ENCODE measurements around the gene CERKL. TPM values are rescaled to one million over a fixed set of nuclear protein-coding genes. Genes with fewer than 3 reads are reported as not detected.

CERKL gene
- total RNA-seq, 8 experiments from 2014 or later, result 0.38 to 8.3 (median 2.8) TPM

DNA sequence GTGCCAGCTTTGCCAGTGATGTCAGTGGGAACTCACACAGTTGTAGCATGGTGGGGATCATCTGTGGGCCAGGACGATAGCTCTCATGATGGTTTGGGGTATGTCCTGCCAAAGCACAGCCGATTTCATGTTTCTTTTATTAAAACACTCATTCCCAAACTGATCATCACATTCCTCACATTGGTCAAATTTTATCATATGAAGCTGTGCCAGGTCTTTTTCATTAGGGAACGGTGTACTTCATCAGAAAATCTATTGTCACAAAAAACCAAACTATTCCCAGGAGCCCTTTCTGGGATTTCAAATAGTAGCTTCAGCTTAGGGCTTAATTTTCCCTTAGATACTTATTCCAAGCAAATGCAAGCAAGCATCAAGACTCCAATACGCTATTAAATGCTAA is 157.7 kb downstream of the CERKL start:
- H3K27ac ChIP-seq, result no peak overlapping the region
- no peak overlapping the region for H3K4me3 ChIP-seq
- no peak for ATAC-seq (replicated peaks in 6 of 8)
- 56 to 100% (median 90%) methylated on average over 1 to 4 of the region's 4 CpGs; no CpG with 5 or more reads in 3 of the 10 experiments for WGBS, 10 experiments
- peaks cover 0 to 9% of the 10 kb centered on the region in 2 donors for H3K4me1 ChIP-seq (replicated peaks in 1 of 2)
- in situ Hi-C loops (cut with MboI; ENCODE audit: low pct_unique_long_range_greater_than_20kb in 2 of 9, low sequenced_read_pairs in 9 of 9, unreplicated experiment in 9 of 9), result loop anchor here in 1 of 9 experiments (25.0 kb wide), 1 partner anchor 213 kb away; no protein-coding TSS in a partner anchor

Other genes with a start within 250 kb of the CERKL start
- 10 to 100 TPM in 4 of 8 experiments, 1 to 10 TPM in 4; 1.4 to 58.3 (median 8.4) TPM for gene ITGA4, start 199.7 kb downstream of the CERKL start, total RNA-seq
- 10 to 100 TPM in 1 of 8 experiments, 1 to 10 TPM in 3, under 1 TPM in 3, not detected in 1; 0.21 to 59.0 (median 3.3) TPM for gene NEUROD1, start 23.4 kb upstream of the CERKL start, total RNA-seq
- gene ITPRID2, start 234.6 kb upstream of the CERKL start, total RNA-seq, result 100 to 1,000 TPM in 1 of 8 experiments, 10 to 100 TPM in 7; 27.2 to 113 (median 35.9) TPM